NCI-H748 (cell line): ENCODE data around the gene KIF3C.
A peak's percentile ranks its signal among the peaks of the same experiment; 100 is the strongest.
"Not testable (repeated sequence)": the region's sequence is repeated elsewhere in the genome, so short reads cannot be mapped to it uniquely, and the experiment has no call there.

Source experiments
- DNase-seq: peaks from one replicate; lab custom pipeline; 2025; ENCODE audit not compliant: unreplicated experiment; lab: John Stamatoyannopoulos, UW

KIF3C gene

DNA sequence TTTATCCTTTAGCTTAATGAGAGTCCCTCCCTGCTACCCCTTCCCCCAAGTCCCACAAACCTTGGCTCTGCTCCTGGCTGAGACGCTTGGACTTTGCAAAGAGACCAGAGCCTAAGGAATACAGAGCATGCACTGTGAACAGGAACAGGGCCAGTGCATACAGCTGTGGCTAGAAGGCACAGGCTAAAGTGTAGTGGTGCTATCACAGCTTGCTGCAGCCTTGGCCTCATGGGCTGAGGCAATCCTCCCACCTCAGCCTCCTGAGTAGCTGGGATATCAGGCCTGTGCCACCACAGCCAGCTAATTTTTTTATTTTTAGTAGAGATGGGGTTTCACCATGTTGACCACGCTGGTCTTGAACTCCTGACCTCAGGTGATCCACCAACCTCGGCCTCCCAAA lies 64.5 kb downstream of the KIF3C start:
- DNase-seq = no peak

DNA sequence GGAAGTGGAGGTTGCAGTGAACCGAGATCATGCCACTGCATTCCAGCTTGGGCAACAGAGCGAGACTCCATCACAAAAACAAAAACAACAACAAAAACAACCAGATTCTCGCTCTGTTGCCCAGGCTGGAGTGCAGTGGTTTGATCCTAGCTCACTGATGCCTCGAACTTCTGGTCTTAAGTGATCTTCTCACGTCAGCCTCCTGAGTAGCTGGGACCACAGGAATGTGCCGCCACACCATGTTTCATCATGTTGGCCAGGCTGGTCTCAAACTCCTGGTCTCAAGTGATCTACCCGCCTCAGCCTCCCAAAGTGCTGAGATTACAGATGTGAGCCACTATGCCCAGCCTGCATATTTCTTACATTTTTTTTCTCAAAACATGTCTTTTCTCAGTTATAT lies 64.9 kb downstream of the KIF3C start:
- DNase-seq = not testable (repeated sequence)

DNA sequence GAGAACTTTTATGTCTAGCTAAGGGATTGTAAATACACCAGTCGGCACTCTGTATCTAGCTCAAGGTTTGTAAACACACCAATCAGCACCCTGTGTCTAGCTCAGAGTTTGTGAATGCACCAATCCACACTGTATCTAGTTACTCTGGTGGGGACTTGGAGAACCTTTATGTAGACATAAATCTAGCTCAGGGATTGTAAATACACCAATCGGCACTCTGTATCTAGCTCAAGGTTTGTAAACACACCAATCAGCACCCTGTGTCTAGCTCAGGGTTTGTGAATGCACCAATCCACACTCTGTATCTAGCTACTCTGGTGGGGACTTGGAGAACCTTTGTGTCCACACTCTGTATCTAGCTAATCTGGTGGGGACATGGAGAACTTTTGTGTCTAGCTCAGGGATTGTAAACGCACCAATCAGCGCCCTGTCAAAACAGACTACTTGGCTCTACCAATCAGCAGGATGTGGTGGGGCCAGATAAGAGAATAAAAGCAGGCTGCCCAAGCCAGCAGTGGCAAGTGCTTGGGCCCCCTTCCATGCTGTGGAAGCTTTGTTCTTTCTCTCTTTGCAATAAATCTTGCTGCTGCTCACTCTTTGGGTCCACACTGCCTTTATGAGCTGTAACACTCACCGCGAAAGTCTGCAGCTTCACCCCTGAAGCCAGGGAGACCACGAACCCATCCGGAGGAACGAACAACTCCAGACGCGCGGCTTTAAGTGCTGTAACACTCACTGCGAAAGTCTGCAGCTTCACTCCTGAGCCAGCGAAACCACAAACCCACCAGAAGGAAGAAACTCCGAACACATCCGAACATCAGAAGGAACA lies 66.1 kb downstream of the KIF3C start:
- not testable (repeated sequence) for DNase-seq

DNA sequence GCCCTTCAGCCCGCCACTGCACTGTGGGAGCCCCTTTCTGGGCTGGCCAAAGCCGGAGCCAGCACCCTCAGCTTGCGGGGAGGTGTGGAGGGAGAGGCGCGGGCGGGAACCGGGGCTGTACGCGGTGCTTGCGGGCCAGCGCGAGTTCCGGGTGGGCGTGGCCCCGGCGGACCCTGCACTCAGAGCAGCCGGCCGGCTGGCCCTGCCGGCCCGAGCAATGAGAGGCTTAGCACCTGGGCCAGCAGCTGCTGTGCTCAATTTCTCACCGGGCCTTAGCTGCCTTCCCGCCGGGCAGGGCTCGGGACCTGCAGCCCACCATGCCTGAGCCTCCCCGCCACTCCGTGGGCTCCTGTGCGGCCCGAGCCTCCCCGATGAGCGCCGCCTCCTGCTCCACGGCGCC lies 66.9 kb downstream of the KIF3C start:
- DNase-seq = not testable (repeated sequence)

DNA sequence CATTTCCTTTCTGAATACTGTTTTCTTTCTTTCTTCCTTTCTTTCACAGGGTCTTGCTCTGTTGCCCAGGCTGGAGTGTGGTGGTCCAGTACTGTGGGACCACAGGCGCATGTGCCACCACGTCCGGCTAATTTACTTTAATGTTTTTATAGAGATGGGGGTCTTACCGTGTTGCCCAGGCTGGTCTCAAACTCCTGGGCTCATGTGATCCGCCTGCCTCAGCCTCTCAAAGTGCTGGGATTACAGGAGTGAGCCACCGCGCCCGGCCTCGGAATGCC lies 68.7 kb downstream of the KIF3C start:
- not testable (repeated sequence) for DNase-seq

DNA sequence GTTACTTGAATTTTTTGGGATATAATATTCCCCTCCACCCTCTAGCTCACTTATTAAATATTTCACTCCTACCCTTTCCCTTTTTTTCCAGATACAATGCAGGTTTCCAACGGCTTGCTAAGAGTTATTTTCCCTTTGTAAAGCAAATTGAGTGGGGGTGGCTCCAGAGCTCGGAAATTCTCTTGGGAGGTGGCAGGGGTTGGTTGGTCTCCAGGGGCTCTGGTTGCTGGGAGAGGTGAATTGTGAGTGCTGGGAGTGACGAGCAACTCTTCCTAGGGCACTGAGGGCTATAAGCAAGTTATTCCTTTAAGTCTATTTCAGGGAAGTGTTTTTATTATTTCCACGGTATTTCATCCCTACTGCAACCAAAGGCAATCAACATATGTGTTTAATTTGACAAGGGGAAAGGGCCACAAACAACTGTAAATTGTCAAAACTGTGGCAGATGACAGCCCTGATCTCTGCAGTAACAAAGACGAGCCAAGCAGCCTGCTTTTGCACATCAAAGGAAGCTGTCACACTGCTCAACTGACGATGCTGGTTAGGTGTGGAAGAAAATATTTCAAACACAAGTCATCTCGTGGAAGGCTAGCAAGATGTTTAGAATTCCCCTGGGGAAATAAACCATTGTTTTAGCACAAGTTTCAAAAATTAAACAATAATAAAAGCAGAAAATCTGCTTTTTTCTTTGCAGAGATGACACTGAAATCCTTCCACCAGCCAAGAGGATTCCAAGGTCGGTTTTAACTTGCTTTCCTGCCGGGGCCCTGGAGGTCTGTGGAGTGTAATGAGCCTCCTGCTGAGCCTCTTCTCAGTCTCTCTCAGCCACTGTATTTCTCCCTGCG lies 69.2 kb downstream of the KIF3C start:
- no peak for DNase-seq

DNA sequence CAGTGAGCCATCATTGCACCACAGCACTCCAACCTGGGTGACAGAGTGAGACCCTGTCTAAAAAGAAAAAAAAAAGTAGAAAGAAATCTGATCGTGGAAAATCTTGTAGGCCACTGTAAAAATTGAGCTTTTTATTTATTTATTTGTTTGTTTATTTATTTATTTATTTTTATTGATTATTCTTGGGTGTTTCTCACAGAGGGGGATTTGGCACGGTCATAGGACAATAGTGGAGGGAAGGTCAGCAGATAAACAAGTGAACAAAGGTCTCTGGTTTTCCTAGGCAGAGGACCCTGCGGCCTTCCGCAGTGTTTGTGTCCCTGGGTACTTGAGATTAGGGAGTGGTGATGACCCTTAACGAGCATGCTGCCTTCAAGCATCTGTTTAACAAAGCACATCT lies 72.7 kb downstream of the KIF3C start:
- DNase-seq = not testable (repeated sequence)

DNA sequence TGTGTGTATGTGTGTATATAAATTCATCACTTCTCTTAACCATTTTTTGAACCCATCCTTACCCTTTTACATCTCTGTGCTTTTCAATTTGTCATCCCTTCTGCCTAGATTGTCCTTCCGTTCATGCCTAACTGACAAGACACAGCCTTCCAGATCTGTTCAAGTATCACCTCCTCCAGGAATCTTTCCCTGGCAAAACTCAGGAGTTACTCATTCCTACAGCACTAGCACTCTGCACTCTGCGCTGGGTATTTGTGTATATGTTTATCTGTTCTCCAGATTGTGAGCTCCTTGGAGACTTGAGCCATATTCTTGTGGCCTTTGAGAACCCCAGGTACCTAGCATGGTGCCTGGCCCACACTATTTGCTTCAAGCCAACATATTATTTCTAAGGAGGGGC lies 77.2 kb downstream of the KIF3C start:
- DNase-seq = no peak

DNA sequence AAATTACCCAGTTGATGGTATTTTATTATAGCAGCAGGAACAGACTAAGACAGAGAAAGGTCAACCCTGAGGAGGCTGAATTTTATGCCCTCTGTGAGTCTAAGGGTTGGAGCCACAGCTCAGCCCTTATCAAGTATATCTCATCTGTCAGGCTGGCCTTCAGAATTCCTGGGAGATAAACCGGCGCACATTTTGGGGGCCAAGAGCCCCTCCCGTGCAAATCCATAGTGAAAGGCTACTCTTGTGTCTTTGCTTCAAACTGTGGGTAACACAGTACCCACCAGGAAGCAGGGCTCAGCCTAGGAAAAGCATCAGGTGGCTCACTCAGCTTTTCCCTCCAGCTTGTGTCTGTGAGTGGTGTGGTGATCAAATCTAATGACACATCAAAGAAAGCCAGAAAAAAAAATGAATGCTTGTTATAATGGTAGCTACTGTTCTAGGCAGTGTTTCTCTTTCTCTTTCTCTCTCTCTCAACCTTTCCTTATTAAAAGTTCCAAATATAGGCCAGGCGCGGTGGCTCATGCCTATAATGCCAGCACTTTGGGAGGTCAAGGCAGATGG lies 79.0 kb downstream of the KIF3C start:
- DNase-seq = no peak

DNA sequence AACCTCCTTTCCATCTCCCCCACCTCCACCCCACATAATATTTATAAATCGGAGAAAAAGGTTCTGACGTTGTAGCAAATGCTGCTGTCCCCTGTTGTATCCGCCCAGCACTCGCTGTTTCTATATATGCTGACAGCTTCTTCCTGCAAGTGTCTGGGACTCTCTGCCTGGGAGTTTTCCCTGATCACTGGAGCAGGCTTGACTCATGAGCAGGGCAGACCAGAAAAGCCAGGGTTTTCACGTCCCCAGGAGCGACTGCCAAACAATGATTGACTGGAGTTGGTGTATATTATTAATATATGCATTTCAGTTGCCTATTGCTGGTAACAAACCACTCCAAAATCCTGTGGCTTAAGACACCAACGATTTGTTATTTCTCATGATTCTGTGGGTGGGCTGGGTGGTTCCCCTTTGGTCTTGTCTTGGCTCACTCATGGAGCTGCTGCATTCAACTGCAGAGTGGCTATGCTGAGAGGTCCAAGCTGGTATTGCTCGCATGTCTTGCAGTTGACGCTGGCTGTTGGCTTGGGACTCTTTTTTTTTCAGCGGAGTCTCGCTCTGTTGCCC lies 82.8 kb downstream of the KIF3C start:
- no peak for DNase-seq

DNA sequence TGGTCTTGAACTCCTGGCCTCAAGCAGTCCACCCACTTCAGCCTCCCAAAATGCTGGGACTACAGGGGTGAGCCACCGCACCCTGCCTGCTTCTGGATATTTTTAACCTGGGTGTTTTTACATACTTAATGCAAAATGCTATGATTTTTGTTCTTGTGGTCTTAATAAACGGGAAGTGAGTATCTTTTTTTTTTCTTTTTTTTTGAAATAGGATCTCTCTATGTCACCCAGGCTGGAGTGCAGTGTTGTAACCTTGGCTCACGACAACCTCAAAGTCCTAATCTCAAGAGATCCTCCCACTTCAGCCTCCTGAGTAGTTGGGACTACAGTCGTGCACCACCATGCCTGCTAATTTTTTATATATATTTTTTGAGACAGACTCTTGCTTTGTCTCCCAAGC lies 84.8 kb downstream of the KIF3C start:
- no peak for DNase-seq

DNA sequence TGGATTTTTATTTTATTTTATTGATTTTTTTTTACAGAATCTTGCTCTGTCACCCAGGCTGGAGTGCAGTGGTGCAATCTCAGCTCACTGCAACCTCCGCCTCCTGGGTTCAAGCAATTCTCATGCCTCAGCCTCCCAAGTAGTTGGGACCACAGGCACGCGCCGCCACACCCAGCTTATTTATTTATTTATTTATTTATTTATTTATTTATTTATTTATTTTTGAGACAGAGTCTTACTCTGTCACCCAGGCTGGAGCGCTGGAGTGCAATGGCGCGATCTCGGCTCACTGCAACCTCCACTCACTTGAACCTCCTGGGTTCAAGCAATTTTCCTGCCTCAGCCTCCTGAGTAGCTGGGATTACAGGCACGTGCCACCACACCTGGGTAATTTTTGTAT lies 86.0 kb downstream of the KIF3C start:
- not testable (repeated sequence) for DNase-seq

DNA sequence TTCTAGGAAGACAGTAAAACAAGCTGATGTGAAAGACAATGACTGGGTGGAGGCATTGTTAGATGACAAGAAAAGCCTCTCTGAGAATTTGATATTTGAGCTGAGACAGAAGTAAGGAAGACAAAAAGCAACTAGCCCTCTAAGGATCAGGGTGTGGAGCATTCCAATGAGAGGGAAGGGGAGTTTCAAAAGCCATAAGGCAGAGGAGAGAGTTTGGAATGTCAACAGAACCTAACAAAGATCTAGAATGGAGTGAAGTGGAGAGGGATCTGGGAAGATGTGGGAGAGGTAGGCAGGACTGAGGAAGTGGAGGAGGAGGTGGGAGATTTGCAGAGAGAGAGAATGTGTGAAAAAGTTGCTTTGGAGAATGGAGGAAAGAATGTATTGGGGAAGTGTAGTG lies 86.7 kb downstream of the KIF3C start:
- no peak for DNase-seq

DNA sequence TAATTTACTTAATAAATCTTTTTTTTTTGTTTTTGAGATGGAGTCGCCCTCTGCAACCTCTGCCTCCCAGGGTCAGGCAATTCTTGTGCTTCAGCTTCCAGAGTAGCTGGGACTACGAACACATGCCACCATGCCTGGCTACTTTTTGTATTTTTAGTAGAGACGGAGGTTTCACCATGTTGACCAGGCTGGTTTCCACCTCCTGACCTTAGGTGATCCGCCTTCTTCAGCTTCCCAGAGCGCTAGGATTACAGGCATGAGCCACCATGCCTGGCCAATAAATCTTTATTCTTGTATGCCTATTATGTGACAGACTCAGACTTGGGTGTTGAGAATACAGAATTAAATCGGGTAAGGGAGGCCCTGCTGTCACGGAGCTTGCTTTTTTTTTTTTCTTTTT lies 87.3 kb downstream of the KIF3C start:
- no peak for DNase-seq

DNA sequence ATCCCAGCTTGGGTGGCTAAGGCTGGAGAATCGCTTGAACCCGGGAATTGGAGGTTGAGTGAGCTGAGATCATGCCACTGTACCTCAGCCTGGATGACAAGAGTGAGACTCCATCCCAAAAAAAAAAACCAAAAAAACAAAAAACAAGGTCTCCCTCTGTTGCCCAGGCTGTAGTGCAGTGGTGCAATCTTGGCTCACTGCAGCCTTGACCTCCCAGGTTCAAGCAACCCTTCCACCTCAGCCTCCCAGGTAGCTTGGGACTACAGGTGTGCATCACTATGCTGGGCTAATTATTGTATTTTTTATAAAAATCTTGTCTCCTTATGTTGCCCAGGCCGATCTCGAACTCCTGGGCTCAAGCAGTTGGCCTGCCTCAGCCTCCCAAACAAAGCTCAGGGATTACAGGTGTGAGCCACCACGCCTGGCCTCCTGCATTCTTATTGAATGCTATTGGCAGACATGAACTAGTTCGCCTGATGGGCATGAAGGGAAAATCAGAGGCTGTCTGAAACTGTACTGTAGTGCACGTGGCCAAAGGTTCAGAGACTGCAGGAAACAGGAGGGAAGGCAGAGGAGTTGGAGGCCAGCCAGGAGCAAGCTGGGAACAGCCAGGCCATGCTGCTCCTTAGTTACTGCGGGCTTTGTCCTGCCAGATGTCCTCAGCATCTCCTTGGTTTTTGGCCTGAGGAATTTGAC lies 88.0 kb downstream of the KIF3C start:
- no peak for DNase-seq

DNA sequence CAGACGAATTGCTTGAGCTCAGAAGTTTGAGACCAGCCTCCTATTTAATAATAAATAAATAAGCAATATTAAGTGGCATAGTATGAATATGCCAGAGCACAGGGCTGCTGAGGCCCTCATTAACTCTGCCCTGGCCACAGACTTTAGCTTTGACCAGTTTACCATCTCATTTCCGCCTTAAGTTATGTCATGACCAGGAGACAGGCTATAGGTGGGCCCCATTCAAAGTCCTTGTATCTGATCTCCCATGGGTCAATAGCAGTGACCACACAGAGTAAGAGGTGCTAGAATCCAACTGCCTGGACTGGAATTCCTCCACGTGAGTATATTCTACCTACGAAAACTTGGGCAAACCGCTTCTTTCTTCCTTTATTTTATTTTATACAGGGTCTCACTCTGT lies 90.6 kb downstream of the KIF3C start:
- no peak for DNase-seq

DNA sequence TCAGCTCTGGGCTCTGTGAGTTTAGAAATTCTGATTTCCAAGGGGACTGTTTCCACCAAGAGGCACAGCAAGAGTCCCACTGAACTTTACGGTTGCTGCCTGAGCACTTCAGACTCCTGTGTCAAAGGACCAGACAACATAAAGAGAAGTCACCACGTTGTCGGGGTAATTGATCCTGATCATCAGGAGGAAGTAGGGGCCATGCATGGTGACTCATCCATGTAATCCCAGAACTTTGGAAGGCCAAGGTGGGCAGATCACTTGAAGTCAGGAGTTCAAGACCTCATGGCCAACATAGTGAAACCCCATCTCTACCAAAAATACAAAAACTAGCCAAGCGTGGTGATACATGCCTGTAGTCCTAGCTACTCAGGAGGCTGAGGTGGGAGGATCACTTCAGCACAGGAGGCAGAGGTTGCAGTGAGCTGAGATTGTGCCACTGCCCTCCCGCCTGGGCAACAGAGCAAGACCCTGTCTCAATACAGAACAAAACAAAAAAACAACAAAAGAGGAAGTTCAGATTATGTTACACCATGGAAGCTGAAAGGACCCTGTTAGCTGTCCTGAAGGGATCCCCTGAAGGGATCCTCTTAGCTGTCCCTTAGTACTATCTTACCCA lies 94.6 kb downstream of the KIF3C start:
- DNase-seq = no peak

DNA sequence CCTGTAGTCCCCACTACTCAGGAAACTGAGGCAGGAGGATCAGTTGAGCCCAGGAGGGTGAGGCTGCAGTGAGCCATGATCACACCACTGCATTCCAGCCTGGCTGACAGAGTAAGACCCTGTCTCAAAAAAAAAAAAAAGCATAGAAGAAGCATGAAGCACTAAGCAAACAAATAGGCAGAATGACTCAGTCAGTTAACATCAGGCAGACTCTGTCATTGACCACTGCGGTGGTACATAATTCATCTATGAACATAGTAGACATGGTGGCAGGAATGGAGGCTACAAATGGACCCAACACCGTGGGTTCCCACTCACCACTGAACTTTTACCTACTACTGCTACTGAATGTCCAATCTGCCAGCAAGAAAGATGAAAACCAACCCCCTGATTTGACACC lies 96.4 kb downstream of the KIF3C start:
- DNase-seq = no peak

DNA sequence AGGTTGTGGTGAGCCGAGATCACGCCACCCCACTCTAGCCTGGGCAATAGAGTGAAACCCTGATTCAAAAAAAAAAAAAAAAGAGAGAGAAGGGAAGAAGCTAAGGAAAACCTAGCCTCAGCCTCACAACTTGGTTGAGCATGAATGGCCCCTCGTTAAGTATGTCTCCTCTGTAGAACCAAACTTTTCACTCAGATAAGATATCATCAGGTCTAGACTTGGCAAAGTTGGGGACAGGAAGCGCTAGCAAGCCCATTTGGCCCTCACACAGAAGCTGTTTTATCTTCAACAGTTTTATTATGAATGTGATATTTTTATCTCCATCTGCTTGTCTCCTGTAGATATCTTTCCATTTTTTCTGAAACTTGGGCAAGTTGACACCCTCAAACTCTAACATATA lies 100.5 kb downstream of the KIF3C start:
- no peak for DNase-seq

DNA sequence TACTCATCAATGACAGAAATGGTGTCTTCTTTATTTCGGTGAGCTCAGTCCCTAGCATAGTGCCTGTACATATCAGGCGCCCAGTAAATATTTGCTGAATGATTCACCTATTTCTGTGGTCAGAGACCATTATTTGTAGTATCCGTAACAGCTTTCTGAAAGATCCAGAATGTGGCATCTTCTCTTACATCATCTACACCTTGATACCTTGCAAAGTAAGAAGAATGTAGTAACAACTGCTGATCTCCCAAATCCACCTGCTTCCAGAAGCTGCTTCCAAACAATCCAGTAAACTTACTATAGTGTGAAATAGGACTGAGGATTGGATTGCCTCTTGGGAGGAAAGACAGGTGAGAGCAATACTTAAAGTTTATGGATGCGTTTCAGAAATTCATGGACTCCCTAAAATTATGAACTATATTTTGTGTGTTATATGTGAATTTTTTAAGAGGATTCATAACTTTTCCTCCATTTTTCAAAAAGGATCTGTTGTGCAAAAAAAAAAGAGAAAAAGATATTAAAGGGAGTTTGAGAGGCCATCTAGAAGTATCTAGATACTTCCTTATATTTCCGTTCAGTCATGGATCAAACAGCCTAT lies 103.1 kb downstream of the KIF3C start:
- peak; percentile 43 for DNase-seq
